SW480 (cell line): Measurements from ENCODE around the gene GPR107.

ENCODE experiments used
- DNase-seq: peaks from one replicate; pipeline ENCODE4 v3.0.0-alpha.2; 2016; ENCODE audit warnings: low spot score

The GPR107 gene

GRCh38 chr9:130054325-130054786, 650 bp downstream of the GPR107 start:
- no peak for DNase-seq

- no peak for DNase-seq
Measured at GRCh38 chr9:130054820-130055219, 1.1 kb downstream of the GPR107 start.

GRCh38 chr9:130058154-130058553, 4.4 kb downstream of the GPR107 start:
- DNase-seq, result peak; percentile 65

GRCh38 chr9:130058887-130059286, 5.2 kb downstream of the GPR107 start:
- DNase-seq, result no peak

GRCh38 chr9:130060296-130060695, 6.6 kb downstream of the GPR107 start:
- DNase-seq, result no peak

GRCh38 chr9:130062750-130063149, 9.0 kb downstream of the GPR107 start:
- DNase-seq, result no peak

GRCh38 chr9:130064621-130065020, 10.9 kb downstream of the GPR107 start:
- no peak for DNase-seq

- no peak for DNase-seq
Measured at GRCh38 chr9:130069048-130069447, 15.3 kb downstream of the GPR107 start.

- DNase-seq, result no peak
Measured at GRCh38 chr9:130072515-130073235, 19.0 kb downstream of the GPR107 start.

GRCh38 chr9:130073373-130073772, 19.7 kb downstream of the GPR107 start:
- DNase-seq, result no peak

- DNase-seq, result peak; percentile 16
Measured at GRCh38 chr9:130078547-130078946, 24.8 kb downstream of the GPR107 start.

- no peak for DNase-seq
Measured at GRCh38 chr9:130084337-130084736, 30.6 kb downstream of the GPR107 start.

GRCh38 chr9:130088051-130088450, 34.3 kb downstream of the GPR107 start:
- DNase-seq, result no peak

- DNase-seq, result no peak
Measured at GRCh38 chr9:130089141-130089540, 35.4 kb downstream of the GPR107 start.

- no peak for DNase-seq
Measured at GRCh38 chr9:130090915-130091314, 37.2 kb downstream of the GPR107 start.

- DNase-seq, result no peak
Measured at GRCh38 chr9:130092910-130093309, 39.2 kb downstream of the GPR107 start.

GRCh38 chr9:130095872-130096271, 42.2 kb downstream of the GPR107 start:
- no peak for DNase-seq

- DNase-seq, result no peak
Measured at GRCh38 chr9:130100681-130101080, 47.0 kb downstream of the GPR107 start.

- DNase-seq, result no peak
Measured at GRCh38 chr9:130101915-130102314, 48.2 kb downstream of the GPR107 start.

GRCh38 chr9:130104491-130105193, 50.9 kb downstream of the GPR107 start:
- DNase-seq, result no peak

- DNase-seq, result no peak
Measured at GRCh38 chr9:130106860-130107233, 53.1 kb downstream of the GPR107 start.

- DNase-seq, result peak; percentile 53
Measured at GRCh38 chr9:130107234-130107861, 53.6 kb downstream of the GPR107 start.

GRCh38 chr9:130107955-130108354, 54.2 kb downstream of the GPR107 start:
- no peak for DNase-seq
